Muscle of leg (tissue), 16 donors: ENCODE measurements around the gene AMER1. TPM values are rescaled to one million over a fixed set of nuclear protein-coding genes. Genes with fewer than 3 reads are reported as not detected.
"Not testable (repeated sequence)": the region's sequence is repeated elsewhere in the genome, so short reads cannot be mapped to it uniquely, and the experiment has no call there.

Experiments
- DNase-seq: peaks from one replicate; pipeline ENCODE4 v3.0.0; 2013
- H3K27ac ChIP-seq: one replicate; pipeline ENCODE4 v1.5.1; 2013; ENCODE audit warnings: mild to moderate bottlenecking, low read length, control low read depth
- H3K27me3 ChIP-seq: one replicate; pipeline ENCODE4 v1.6.1; 2013; ENCODE audit warnings: low read length; ENCODE audit not compliant: control insufficient read depth, insufficient read depth
- H3K36me3 ChIP-seq: one replicate; pipeline ENCODE4 v1.6.1; 2013; ENCODE audit warnings: low read length; ENCODE audit not compliant: control insufficient read depth, insufficient read depth
- H3K4me1 ChIP-seq: one replicate; pipeline ENCODE4 v1.6.1; 2013; ENCODE audit warnings: low read length; ENCODE audit not compliant: control insufficient read depth, insufficient read depth
- H3K4me3 ChIP-seq: one replicate; pipeline ENCODE4 v1.5.1; 2013; ENCODE audit warnings: low read length, control low read depth
- H3K9me3 ChIP-seq: replicated peaks from 2 replicates; pipeline ENCODE4 v1.6.1; 2013; ENCODE audit warnings: low read depth, low read length; ENCODE audit not compliant: control insufficient read depth
- WGBS: methylation state at CpG from one replicate; pipeline ENCODE4 v1.1.5; 2013; ENCODE audit warnings: missing lambda C conversion rate; ENCODE audit not compliant: insufficient coverage; 5-methylcytosine and 5-hydroxymethylcytosine counted together
- long read RNA-seq, 11 donors: transcript quantifications; one replicate each; lab custom pipeline, GENCODE V29; 2026
- polyA plus RNA-seq, 8 donors: library from polyadenylated mRNA; unstranded; fragments of 120-200 nt; gene quantifications; one replicate each; pipeline versions ENCODE4 v1.2.1 to v1.2.3, GENCODE V29; 2013; ENCODE audit warnings: inconsistent platforms in 1 of 8, low replicate concordance in 1 of 8; ENCODE audit not compliant: insufficient read length in 8 of 8, insufficient read depth in 1 of 8
- total RNA-seq: library from RNA; stranded (reverse); fragments of 120-200 nt; gene quantifications from one replicate; pipeline ENCODE4 v1.2.4, GENCODE V29; 2013

Gene AMER1
- total RNA-seq, result 6.2 TPM
- 1 to 10 TPM; 5.2 to 6.9 (median 6.3) TPM for polyA plus RNA-seq
- long read RNA-seq, donor 1, full-length matches to known transcripts, result 1 of 1 reads
- long read RNA-seq, donor 1, partial matches to known transcripts, result 0 of 1 reads
- long read RNA-seq, donor 1, other reads (novel, unspliced or antisense), result 0 of 1 reads
- long read RNA-seq, donor 2, result 0 reads
- long read RNA-seq, donor 3, full-length matches to known transcripts, result 2 of 2 reads
- long read RNA-seq, donor 3, partial matches to known transcripts, result 0 of 2 reads
- long read RNA-seq, donor 3, other reads (novel, unspliced or antisense), result 0 of 2 reads
- long read RNA-seq, donor 4, full-length matches to known transcripts, result 1 of 1 reads
- long read RNA-seq, donor 4, partial matches to known transcripts, result 0 of 1 reads
- long read RNA-seq, donor 4, other reads (novel, unspliced or antisense), result 0 of 1 reads
- long read RNA-seq, donor 5, full-length matches to known transcripts, result 1 of 1 reads
- long read RNA-seq, donor 5, partial matches to known transcripts, result 0 of 1 reads
- long read RNA-seq, donor 5, other reads (novel, unspliced or antisense), result 0 of 1 reads
- long read RNA-seq, donor 6, result 0 reads
- long read RNA-seq, donor 7, full-length matches to known transcripts, result 1 of 1 reads
- long read RNA-seq, donor 7, partial matches to known transcripts, result 0 of 1 reads
- long read RNA-seq, donor 7, other reads (novel, unspliced or antisense), result 0 of 1 reads
- long read RNA-seq, donor 8, result 0 reads
- long read RNA-seq, donor 9, full-length matches to known transcripts, result 1 of 1 reads
- long read RNA-seq, donor 9, partial matches to known transcripts, result 0 of 1 reads
- long read RNA-seq, donor 9, other reads (novel, unspliced or antisense), result 0 of 1 reads
- long read RNA-seq, donor 10, full-length matches to known transcripts, result 3 of 3 reads
- long read RNA-seq, donor 10, partial matches to known transcripts, result 0 of 3 reads
- long read RNA-seq, donor 10, other reads (novel, unspliced or antisense), result 0 of 3 reads
- long read RNA-seq, donor 11, result 0 reads

GRCh38 chrX:64205441-64205734, at the start of gene AMER1:
AMER1 (minus strand) TSS chrX:64205708; CDS start chrX:64193286, 12,422 bp downstream.
- Histone ChIP-seq H3K4me3 (peak within 1 kb of the TSS; percentile 52), H3K27me3 (no peaks in the 10 kb centered on the region), H3K9me3 (no peaks in the 10 kb centered on the region), H3K36me3 (no peaks in the 10 kb centered on the region), H3K4me1 (peaks cover 28% of the 10 kb centered on the region), H3K27ac (peak within 1 kb of the TSS; percentile 91)
- 44% methylated on average over 29 of the region's 29 CpGs for WGBS
- no peak for DNase-seq

- no peaks in the 10 kb centered on the region for H3K36me3 ChIP-seq
- WGBS, result 60% methylated on average over 12 of the region's 17 CpGs
- no peaks in the 10 kb centered on the region for H3K27me3 ChIP-seq
- H3K27ac ChIP-seq, result peak within 1 kb of the TSS; percentile 51
- DNase-seq, result peak; percentile 51
- H3K4me1 ChIP-seq, result no peaks in the 10 kb centered on the region
- no peaks in the 10 kb centered on the region for H3K9me3 ChIP-seq
- peak within 1 kb of the TSS; percentile 17 for H3K4me3 ChIP-seq
Measured at GRCh38 chrX:64230123-64230970, 24.8 kb upstream of the AMER1 start, which contains the start of gene ASB12. ASB12 (minus strand) TSS chrX:64230607; CDS start chrX:64225650, 4,957 bp downstream.

GRCh38 chrX:64229154-64229553, 23.6 kb upstream of the AMER1 start:
- no peak overlapping the region for H3K4me3 ChIP-seq
- H3K9me3 ChIP-seq, result no peaks in the 10 kb centered on the region
- WGBS, result no CpG with 5 or more reads among the region's 3 CpGs
- no peaks in the 10 kb centered on the region for H3K27me3 ChIP-seq
- H3K36me3 ChIP-seq, result no peaks in the 10 kb centered on the region
- H3K4me1 ChIP-seq, result no peaks in the 10 kb centered on the region
- H3K27ac ChIP-seq, result no peak overlapping the region
- peak; percentile 5 for DNase-seq

GRCh38 chrX:64218023-64218422, 12.5 kb upstream of the AMER1 start:
- Histone ChIP-seq H3K9me3 (no peaks in the 10 kb centered on the region), H3K27ac (no peak overlapping the region), H3K4me1 (no peaks in the 10 kb centered on the region), H3K4me3 (no peak overlapping the region), H3K27me3 (no peaks in the 10 kb centered on the region), H3K36me3 (no peaks in the 10 kb centered on the region)
- no peak for DNase-seq
- WGBS, result 98% methylated on average over 4 of the region's 4 CpGs

GRCh38 chrX:64213989-64214388, 8.5 kb upstream of the AMER1 start:
- not testable (repeated sequence) for H3K27me3 ChIP-seq, H3K4me1 ChIP-seq, DNase-seq, H3K4me3 ChIP-seq, H3K36me3 ChIP-seq, H3K9me3 ChIP-seq, H3K27ac ChIP-seq

- peak overlapping the region; percentile 52 for H3K4me3 ChIP-seq
- 41% methylated on average over 2 of the region's 5 CpGs for WGBS
- no peaks in the 10 kb centered on the region for H3K27me3 ChIP-seq
- H3K4me1 ChIP-seq, result peaks cover 28% of the 10 kb centered on the region
- no peaks in the 10 kb centered on the region for H3K9me3 ChIP-seq
- peak overlapping the region; percentile 91 for H3K27ac ChIP-seq
- DNase-seq, result peak; percentile 18
- no peaks in the 10 kb centered on the region for H3K36me3 ChIP-seq
Measured at GRCh38 chrX:64206556-64207162, 1.2 kb upstream of the AMER1 start.

GRCh38 chrX:64205735-64206501, 410 bp upstream of the AMER1 start:
- no peaks in the 10 kb centered on the region for H3K9me3 ChIP-seq
- DNase-seq, result peak; percentile 97
- H3K27ac ChIP-seq, result peak overlapping the region; percentile 91
- WGBS, result 33% methylated on average over 42 of the region's 45 CpGs
- H3K27me3 ChIP-seq, result no peaks in the 10 kb centered on the region
- peaks cover 28% of the 10 kb centered on the region for H3K4me1 ChIP-seq
- peak overlapping the region; percentile 52 for H3K4me3 ChIP-seq
- no peaks in the 10 kb centered on the region for H3K36me3 ChIP-seq

- Histone ChIP-seq H3K4me1 (peaks cover 29% of the 10 kb centered on the region), H3K27me3 (no peaks in the 10 kb centered on the region), H3K9me3 (no peaks in the 10 kb centered on the region), H3K27ac (peak overlapping the region; percentile 91), H3K36me3 (no peaks in the 10 kb centered on the region), H3K4me3 (peak overlapping the region; percentile 52)
- WGBS, result 30% methylated on average over 33 of the region's 46 CpGs
- peak; percentile 43 for DNase-seq
Measured at GRCh38 chrX:64204701-64205440, 637 bp downstream of the AMER1 start.
